ENCODE measurements around the gene NUPR1.
"Not testable (repeated sequence)": the region's sequence is repeated elsewhere in the genome, so short reads cannot be mapped to it uniquely, and the experiment has no call there.

Gene NUPR1

GRCh38 chr16:28529124-28529523, 9.7 kb downstream of the NUPR1 start:
- no peak for DNase-seq (ENCODE audit: low read depth, low spot score)
- no peak overlapping the region for H3K27ac ChIP-seq

- no peak for DNase-seq (ENCODE audit: low read depth, low spot score)
- no peak overlapping the region for H3K27ac ChIP-seq
Measured at GRCh38 chr16:28528463-28528867, 10.3 kb downstream of the NUPR1 start.

- no peak for DNase-seq (ENCODE audit: low read depth, low spot score)
- H3K27ac ChIP-seq: no peak overlapping the region
Measured at GRCh38 chr16:28527985-28528384, 10.8 kb downstream of the NUPR1 start.

GRCh38 chr16:28527100-28527785, 11.5 kb downstream of the NUPR1 start:
- H3K27ac ChIP-seq; DNase-seq (ENCODE audit: low read depth, low spot score): not testable (repeated sequence)

GRCh38 chr16:28526201-28527099, 12.3 kb downstream of the NUPR1 start:
- DNase-seq (ENCODE audit: low read depth, low spot score): no peak
- no peak overlapping the region for H3K27ac ChIP-seq

- DNase-seq (ENCODE audit: low read depth, low spot score): no peak
- H3K27ac ChIP-seq: no peak overlapping the region
Measured at GRCh38 chr16:28524681-28525171, 14.0 kb downstream of the NUPR1 start.

- H3K27ac ChIP-seq: no peak overlapping the region
- no peak for DNase-seq (ENCODE audit: low read depth, low spot score)
Measured at GRCh38 chr16:28522792-28523191, 16.0 kb downstream of the NUPR1 start.

GRCh38 chr16:28521436-28521835, 17.3 kb downstream of the NUPR1 start:
- DNase-seq (ENCODE audit: low read depth, low spot score): no peak
- H3K27ac ChIP-seq: no peak overlapping the region

GRCh38 chr16:28520672-28521071, 18.1 kb downstream of the NUPR1 start:
- H3K27ac ChIP-seq: no peak overlapping the region
- no peak for DNase-seq (ENCODE audit: low read depth, low spot score)

- DNase-seq (ENCODE audit: low read depth, low spot score): no peak
- no peak overlapping the region for H3K27ac ChIP-seq
Measured at GRCh38 chr16:28514246-28514645, 24.5 kb downstream of the NUPR1 start.

- DNase-seq (ENCODE audit: low read depth, low spot score): no peak
- no peak overlapping the region for H3K27ac ChIP-seq
Measured at GRCh38 chr16:28513484-28514181, 25.1 kb downstream of the NUPR1 start.

- DNase-seq (ENCODE audit: low read depth, low spot score): no peak
- no peak overlapping the region for H3K27ac ChIP-seq
Measured at GRCh38 chr16:28511801-28512789, 26.7 kb downstream of the NUPR1 start.

- no peak for DNase-seq (ENCODE audit: low read depth, low spot score)
- no peak overlapping the region for H3K27ac ChIP-seq
Measured at GRCh38 chr16:28511031-28511430, 27.7 kb downstream of the NUPR1 start.

- DNase-seq (ENCODE audit: low read depth, low spot score): no peak
- H3K27ac ChIP-seq: no peak overlapping the region
Measured at GRCh38 chr16:28505489-28506137, 33.2 kb downstream of the NUPR1 start.

GRCh38 chr16:28504707-28505404, 33.9 kb downstream of the NUPR1 start:
- no peak overlapping the region for H3K27ac ChIP-seq
- DNase-seq (ENCODE audit: low read depth, low spot score): no peak

- no peak for DNase-seq (ENCODE audit: low read depth, low spot score)
- no peak overlapping the region for H3K27ac ChIP-seq
Measured at GRCh38 chr16:28503470-28504259, 35.1 kb downstream of the NUPR1 start.

- no peak for DNase-seq (ENCODE audit: low read depth, low spot score)
- no peak overlapping the region for H3K27ac ChIP-seq
Measured at GRCh38 chr16:28502290-28502689, 36.5 kb downstream of the NUPR1 start.

Measured in epithelial cell of prostate (primary cell).